HepG2 (cell line): ENCODE measurements around the gene FAM168A. TPM values are rescaled to one million over a fixed set of nuclear protein-coding genes. Genes with fewer than 3 reads are reported as not detected.
A peak's percentile ranks its signal among the peaks of the same experiment; 100 is the strongest.

Source experiments
- CBX2 ChIP-seq, 2 experiments: fragments of 200-600 bp in 1 of 2; sonication (generic); formaldehyde crosslinking in 1 of 2; IDR thresholded peaks; 2 replicates each; pipeline versions ENCODE4 v1.7.0 to v1.8.1; 2018 to 2022; ENCODE audit warnings: low read depth in 2 of 2, low read length in 1 of 2, mild to moderate bottlenecking in 1 of 2, missing genetic modification reagents in 1 of 2
- FOXK1 ChIP-seq: sonication (generic); formaldehyde crosslinking; IDR thresholded peaks from 2 replicates; pipeline ENCODE4 v1.4.0; 2020; ENCODE audit warnings: low read depth, missing genetic modification reagents, borderline replicate concordance
- KDM3A ChIP-seq: IDR thresholded peaks from 2 replicates; pipeline ENCODE4 v1.6.1; 2018; ENCODE audit warnings: low read depth, missing compliant biosample characterization
- KDM6A ChIP-seq: IDR thresholded peaks from 2 replicates; pipeline ENCODE4 v1.6.1; 2016; ENCODE audit warnings: low read depth
- KMT2A ChIP-seq: sonication (generic); formaldehyde crosslinking; IDR thresholded peaks from 2 replicates; pipeline ENCODE4 v1.4.0; 2020; ENCODE audit warnings: missing genetic modification reagents
- MIXL1 ChIP-seq: IDR thresholded peaks from 2 replicates; pipeline ENCODE4 v1.6.1; 2016
- MYC ChIP-seq: sonication (generic); formaldehyde crosslinking; IDR thresholded peaks from 2 replicates; pipeline ENCODE4 v1.9.0; 2021; ENCODE audit warnings: missing genetic modification reagents, borderline replicate concordance
- RXRB ChIP-seq: IDR thresholded peaks from 2 replicates; pipeline ENCODE4 v1.6.1; 2016; ENCODE audit warnings: borderline replicate concordance, missing genetic modification reagents, missing compliant biosample characterization
- SALL1 ChIP-seq: sonication (generic); formaldehyde crosslinking; IDR thresholded peaks from 2 replicates; pipeline ENCODE4 v1.8.0; 2022; ENCODE audit warnings: mild to moderate bottlenecking, missing genetic modification reagents
- SMC3 ChIP-seq: IDR thresholded peaks from 2 replicates; pipeline ENCODE4 v1.6.1; 2011; ENCODE audit warnings: low read length, improper control_type of control experiment
- SP4 ChIP-seq: sonication (generic); formaldehyde crosslinking; IDR thresholded peaks from 2 replicates; pipeline ENCODE4 v1.8.1; 2023; ENCODE audit warnings: mild to moderate bottlenecking, missing genetic modification reagents
- THAP11 ChIP-seq: IDR thresholded peaks from 2 replicates; pipeline ENCODE4 v1.6.1; 2016; ENCODE audit warnings: missing biosample characterization, missing genetic modification reagents
- THRA ChIP-seq: sonication (generic); formaldehyde crosslinking; IDR thresholded peaks from 2 replicates; pipeline ENCODE4 v1.4.0; 2020; ENCODE audit warnings: missing genetic modification reagents, borderline replicate concordance
- ZNF331 ChIP-seq: sonication (generic); formaldehyde crosslinking; IDR thresholded peaks from 2 replicates; pipeline ENCODE4 v1.4.0; 2020; ENCODE audit warnings: missing genetic modification reagents
- ZNF512B ChIP-seq: sonication (generic); formaldehyde crosslinking; IDR thresholded peaks from 2 replicates; pipeline ENCODE4 v1.5.1; 2020; ENCODE audit warnings: missing genetic modification reagents, mild to moderate bottlenecking, borderline replicate concordance
- ZNF605 ChIP-seq: sonication (generic); formaldehyde crosslinking; IDR thresholded peaks from 2 replicates; pipeline ENCODE4 v1.8.0; 2022; ENCODE audit warnings: mild to moderate bottlenecking, missing genetic modification reagents
- ZNF777 ChIP-seq: sonication (generic); formaldehyde crosslinking; IDR thresholded peaks from 2 replicates; pipeline ENCODE4 v1.4.0; 2020; ENCODE audit warnings: missing genetic modification reagents
- polyA plus RNA-seq, 8 experiments: library from polyadenylated mRNA; depleted of rRNA in 3 of 8; stranded (reverse) in 7 of 8; unstranded in 1 of 8; fragments of >200 nt; fragmentation: Illumina TruSeq in 4 of 8; extraction: Trizol in 4 of 8; gene quantifications; 2 replicates each; pipeline versions ENCODE4 v1.2.1 to v1.2.3, GENCODE V29; 2011 to 2016; ENCODE audit warnings: low read depth in 4 of 8, missing spikeins in 1 of 8, mixed read lengths in 1 of 8; ENCODE audit not compliant: insufficient read depth in 1 of 8
- total RNA-seq, 5 experiments: library from RNA; depleted of rRNA; stranded (reverse); fragments of >200 nt; fragmentation: Illumina TruSeq; extraction: Trizol; gene quantifications; 2 replicates each; pipeline ENCODE4 v1.2.3, GENCODE V29; 2016; ENCODE audit warnings: low read depth in 1 of 5
- TF ChIP-seq, protein P1 (sequence below): sonication (generic); formaldehyde crosslinking; IDR thresholded peaks from 2 replicates; pipeline ENCODE4 v1.4.0; 2020; ENCODE audit warnings: missing genetic modification reagents
- TF ChIP-seq, protein P2 (sequence below), 2 experiments: sonication (generic) in 1 of 2; formaldehyde crosslinking in 1 of 2; IDR thresholded peaks; 2 replicates each; pipeline versions ENCODE4 v1.4.0 to v1.6.1; 2018 to 2020; ENCODE audit warnings: missing genetic modification reagents in 2 of 2, borderline replicate concordance in 1 of 2, low read depth in 1 of 2, mild to moderate bottlenecking in 1 of 2, missing biosample characterization in 1 of 2
- TF ChIP-seq, protein P3 (sequence below): sonication (generic); formaldehyde crosslinking; IDR thresholded peaks from 2 replicates; pipeline ENCODE4 v1.4.0; 2020; ENCODE audit warnings: missing genetic modification reagents, borderline replicate concordance

Gene FAM168A
- total and polyA plus RNA-seq, 2 of the 13 experiments (the other 11 are each of a cell fraction or from before 2014, with no cell fraction given): 13.9 to 15.8 TPM

DNA sequence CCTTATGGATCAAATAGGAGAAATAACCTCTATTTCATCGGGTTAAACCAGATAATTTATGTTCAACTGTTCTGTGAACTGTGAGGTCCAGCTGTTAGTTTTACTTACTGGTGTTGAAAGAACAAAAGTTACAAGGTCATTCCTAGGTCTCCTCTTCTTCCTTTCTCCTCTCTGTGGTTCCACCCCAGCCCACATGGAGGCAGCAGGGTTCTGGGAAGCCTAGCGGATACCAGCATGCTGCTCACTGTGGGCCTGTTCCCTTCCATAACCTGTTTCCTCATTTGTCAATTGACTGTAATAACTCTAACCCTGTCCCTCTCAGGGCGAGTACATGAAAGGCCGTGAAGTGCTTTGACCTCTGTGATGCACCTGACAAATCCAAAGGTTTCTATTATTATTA, 193.9 kb downstream of the FAM168A start (continued):
- TF ChIP-seq MIXL1 (CRISPR knock-in tag) (0 out of 2 replicates have a peak, but pooled peaks have one; percentile 31), SP4 (CRISPR knock-in tag) (no peak), KMT2A (CRISPR knock-in tag) (no peak), MYC (CRISPR knock-in tag) (no peak), CBX2 (IDR thresholded peaks at IDR 0.05; ENCODE audit: low read depth, low read length) (no peak), CBX2 (CRISPR knock-in tag; IDR thresholded peaks at IDR 0.05; ENCODE audit: low read depth) (no peak), RXRB (CRISPR knock-in tag) (0 out of 2 replicates have a peak, but pooled peaks have one; percentile 43), KDM3A (CRISPR knock-in tag) (no peak), ZNF512B (no peak), ZNF777 (CRISPR knock-in tag) (no peak), FOXK1 (no peak), THRA (CRISPR knock-in tag) (peak; percentile 59; the same call in 1 of the 2 replicates), ZNF331 (CRISPR knock-in tag) (0 out of 2 replicates have a peak, but pooled peaks have one; percentile 56), SMC3 (peak; percentile 85), ZNF605 (no peak), SALL1 (CRISPR knock-in tag) (peak; percentile 23; the same call in 1 of the 2 replicates), THAP11 (peak; percentile 56; the same call in 1 of the 2 replicates), KDM6A (no peak)
- TF ChIP-seq, protein P1, sequence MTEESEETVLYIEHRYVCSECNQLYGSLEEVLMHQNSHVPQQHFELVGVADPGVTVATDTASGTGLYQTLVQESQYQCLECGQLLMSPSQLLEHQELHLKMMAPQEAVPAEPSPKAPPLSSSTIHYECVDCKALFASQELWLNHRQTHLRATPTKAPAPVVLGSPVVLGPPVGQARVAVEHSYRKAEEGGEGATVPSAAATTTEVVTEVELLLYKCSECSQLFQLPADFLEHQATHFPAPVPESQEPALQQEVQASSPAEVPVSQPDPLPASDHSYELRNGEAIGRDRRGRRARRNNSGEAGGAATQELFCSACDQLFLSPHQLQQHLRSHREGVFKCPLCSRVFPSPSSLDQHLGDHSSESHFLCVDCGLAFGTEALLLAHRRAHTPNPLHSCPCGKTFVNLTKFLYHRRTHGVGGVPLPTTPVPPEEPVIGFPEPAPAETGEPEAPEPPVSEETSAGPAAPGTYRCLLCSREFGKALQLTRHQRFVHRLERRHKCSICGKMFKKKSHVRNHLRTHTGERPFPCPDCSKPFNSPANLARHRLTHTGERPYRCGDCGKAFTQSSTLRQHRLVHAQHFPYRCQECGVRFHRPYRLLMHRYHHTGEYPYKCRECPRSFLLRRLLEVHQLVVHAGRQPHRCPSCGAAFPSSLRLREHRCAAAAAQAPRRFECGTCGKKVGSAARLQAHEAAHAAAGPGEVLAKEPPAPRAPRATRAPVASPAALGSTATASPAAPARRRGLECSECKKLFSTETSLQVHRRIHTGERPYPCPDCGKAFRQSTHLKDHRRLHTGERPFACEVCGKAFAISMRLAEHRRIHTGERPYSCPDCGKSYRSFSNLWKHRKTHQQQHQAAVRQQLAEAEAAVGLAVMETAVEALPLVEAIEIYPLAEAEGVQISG (CRISPR knock-in tag): peak; percentile 94
- TF ChIP-seq, protein P2, sequence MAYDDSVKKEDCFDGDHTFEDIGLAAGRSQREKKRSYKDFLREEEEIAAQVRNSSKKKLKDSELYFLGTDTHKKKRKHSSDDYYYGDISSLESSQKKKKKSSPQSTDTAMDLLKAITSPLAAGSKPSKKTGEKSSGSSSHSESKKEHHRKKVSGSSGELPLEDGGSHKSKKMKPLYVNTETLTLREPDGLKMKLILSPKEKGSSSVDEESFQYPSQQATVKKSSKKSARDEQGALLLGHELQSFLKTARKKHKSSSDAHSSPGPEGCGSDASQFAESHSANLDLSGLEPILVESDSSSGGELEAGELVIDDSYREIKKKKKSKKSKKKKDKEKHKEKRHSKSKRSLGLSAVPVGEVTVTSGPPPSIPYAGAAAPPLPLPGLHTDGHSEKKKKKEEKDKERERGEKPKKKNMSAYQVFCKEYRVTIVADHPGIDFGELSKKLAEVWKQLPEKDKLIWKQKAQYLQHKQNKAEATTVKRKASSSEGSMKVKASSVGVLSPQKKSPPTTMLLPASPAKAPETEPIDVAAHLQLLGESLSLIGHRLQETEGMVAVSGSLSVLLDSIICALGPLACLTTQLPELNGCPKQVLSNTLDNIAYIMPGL (CRISPR knock-in tag; IDR thresholded peaks at IDR 0.05; ENCODE audit: borderline replicate concordance in 1 of 2, low read depth in 1 of 2): 0 out of 4 replicates have a peak, but pooled peaks of 1 of the 2 experiments have one; percentile 57
- TF ChIP-seq, protein P3, sequence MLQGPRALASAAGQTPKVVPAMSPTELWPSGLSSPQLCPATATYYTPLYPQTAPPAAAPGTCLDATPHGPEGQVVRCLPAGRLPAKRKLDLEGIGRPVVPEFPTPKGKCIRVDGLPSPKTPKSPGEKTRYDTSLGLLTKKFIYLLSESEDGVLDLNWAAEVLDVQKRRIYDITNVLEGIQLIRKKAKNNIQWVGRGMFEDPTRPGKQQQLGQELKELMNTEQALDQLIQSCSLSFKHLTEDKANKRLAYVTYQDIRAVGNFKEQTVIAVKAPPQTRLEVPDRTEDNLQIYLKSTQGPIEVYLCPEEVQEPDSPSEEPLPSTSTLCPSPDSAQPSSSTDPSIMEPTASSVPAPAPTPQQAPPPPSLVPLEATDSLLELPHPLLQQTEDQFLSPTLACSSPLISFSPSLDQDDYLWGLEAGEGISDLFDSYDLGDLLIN (CRISPR knock-in tag): no peak
